HCEC 1CT (cell line): ENCODE results near the gene PPP1R36.
A peak's percentile ranks its signal among the peaks of the same experiment; 100 is the strongest.
"Not testable (repeated sequence)": the region's sequence is repeated elsewhere in the genome, so short reads cannot be mapped to it uniquely, and the experiment has no call there.

Experiments
- DNase-seq: peaks from one replicate; pipeline ENCODE4 v3.0.0-alpha.2; 2017

The PPP1R36 gene

DNA sequence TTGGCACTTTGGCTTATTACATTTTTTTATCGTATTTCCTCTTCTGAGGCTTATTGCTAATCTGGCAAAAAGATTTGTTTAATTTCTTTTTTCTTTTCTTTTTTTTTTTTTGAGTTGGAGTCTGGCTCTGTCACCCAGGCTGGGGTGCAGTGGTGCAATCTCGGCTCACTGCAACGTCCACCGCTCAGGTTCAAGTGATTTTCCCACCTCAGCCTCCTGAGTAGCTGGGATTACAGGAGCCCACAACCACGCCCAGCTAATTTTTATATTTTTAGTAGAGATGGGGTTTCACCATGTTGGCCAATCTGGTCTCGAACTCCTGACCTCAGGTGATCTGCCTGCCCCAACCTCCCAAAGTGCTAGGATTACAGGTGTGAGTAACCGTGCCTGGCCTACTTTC, 19.9 kb downstream of the PPP1R36 start:
- not testable (repeated sequence) for DNase-seq

DNA sequence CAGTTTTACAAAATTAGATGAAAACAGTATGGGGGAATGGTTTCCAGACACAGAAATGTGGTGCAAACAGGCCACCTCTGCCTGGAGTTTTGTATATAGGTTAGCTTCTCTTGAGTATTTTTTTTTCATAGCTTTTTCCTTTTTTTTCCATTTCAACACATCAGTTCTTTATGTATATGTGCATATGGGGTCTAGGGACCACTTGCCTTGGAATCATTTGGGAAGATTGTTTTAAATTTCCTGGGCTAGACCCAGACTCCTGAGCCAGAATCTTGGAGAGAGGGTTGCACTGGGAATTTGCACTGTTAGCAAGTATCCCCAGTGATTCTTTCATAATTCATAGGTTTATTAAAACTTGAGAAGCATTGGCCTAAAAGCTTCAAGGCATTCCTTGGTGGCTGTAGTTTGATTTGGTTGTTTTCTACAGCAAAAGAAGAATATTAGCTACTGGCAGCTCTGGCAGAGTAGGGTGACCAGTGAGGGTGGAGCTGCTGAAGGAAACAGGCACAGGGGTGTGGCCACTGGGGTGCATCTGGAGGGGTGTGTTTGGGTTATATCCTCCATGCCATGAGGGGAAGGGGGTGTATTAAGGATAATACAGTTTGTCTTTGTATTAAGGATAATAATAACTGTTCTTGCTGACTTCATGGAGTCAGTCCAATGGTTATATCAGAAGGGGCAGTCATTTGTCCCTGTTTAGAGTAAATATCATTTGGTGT, 22.8 kb downstream of the PPP1R36 start:
- no peak for DNase-seq

GRCh38 chr14:64573109-64573508, 23.3 kb downstream of the PPP1R36 start:
- DNase-seq = no peak

DNA sequence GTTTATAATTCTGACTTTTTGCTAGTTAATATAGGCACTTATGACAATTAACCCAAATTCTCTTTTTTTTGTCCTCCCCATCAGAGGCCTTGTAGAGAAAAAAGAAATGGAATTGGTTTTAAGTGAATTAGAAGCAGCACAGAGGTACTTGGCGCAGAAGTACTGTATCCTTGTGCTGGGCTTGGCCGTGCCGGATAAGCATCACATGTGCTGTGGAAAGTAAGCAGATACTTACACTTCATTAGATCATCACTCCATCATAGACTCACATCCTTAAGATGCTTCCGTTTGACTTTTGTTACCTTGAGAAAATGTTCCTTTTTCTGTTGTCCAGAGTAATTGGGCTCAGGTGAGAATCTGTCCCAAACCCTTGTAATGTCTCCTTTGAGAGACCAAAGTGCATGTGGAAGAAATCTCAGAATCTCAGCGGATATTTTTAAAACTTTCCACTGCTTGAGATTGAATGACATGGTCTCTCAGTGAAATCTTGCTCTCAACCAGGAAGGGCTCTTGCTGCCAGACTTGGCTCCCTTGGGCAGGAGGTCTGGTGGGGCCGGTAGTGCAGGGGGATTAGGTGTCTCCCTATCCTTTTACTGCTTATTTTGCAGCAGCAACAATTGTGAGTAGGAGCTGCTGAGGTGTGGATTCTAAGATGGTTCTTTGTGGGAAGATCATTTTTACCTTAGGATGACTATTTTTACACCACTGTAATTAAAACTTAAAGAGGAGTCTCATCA, 24.8 kb downstream of the PPP1R36 start:
- DNase-seq = no peak

- no peak for DNase-seq
Measured at GRCh38 chr14:64577211-64577610, 27.4 kb downstream of the PPP1R36 start.

DNA sequence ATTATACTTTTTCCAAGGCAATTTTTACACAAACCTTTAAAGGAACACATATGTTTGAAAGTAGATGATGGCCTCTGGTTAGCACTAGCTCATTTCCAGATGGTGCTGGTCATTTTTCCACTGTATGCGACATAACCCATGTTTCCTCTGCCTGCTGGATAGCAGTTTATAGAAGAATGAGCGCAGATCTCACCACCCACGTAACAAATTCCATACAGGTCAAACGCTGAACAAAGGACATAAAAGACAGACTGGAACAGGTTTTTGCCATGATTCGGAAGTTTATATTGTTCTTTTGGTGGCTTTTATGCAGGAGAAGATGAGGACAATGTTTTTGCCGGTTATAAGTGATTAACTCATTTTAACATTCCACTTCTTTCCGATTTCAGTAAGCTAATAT, 30.7 kb downstream of the PPP1R36 start:
- no peak for DNase-seq

- no peak for DNase-seq
Measured at GRCh38 chr14:64581363-64581762, 31.6 kb downstream of the PPP1R36 start.

GRCh38 chr14:64581817-64582216, 32.1 kb downstream of the PPP1R36 start:
- no peak for DNase-seq

- no peak for DNase-seq
Measured at GRCh38 chr14:64584190-64584589, 34.4 kb downstream of the PPP1R36 start.

DNA sequence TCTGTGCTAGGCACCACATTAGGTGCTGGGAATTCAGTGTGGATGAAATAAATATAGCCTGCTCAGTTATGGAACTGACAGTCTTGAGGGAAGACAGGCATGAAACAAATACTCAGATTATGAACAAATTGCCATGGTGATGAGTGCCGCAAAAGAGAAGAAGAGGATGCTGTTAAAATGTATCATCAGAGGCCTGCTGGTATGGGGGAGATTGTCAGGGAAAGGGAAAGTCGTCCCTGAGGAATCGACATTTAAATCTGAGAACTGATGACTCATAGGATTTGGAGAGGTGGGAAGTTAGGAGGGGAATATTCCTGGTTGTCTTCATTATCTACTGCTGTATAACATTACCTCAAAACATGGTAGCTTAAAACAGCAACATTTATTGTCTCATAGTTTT, 42.0 kb downstream of the PPP1R36 start:
- no peak for DNase-seq

GRCh38 chr14:64594438-64594837, 44.7 kb downstream of the PPP1R36 start:
- DNase-seq = no peak

DNA sequence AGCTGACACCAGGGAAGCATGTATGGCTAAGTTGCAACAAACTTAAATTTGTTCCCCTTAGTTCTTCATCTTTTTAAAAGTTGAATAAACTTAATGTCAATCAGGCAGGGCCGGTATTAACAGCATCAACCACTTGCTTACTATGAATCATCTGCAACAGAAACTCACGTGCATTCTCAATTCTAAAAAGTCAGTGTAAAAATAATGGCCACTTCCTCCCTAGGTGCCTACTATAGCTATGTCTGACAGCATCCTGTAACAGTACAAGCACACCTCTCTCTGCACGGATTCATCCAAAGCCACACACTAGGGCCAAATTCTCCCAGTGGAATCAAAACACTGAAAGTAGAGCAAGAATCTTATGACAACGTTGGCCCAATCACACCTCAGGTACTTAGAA, 48.6 kb downstream of the PPP1R36 start:
- no peak for DNase-seq

- no peak for DNase-seq
Measured at GRCh38 chr14:64601571-64601970, 51.8 kb downstream of the PPP1R36 start.

- no peak for DNase-seq
Measured at GRCh38 chr14:64602826-64603225, 53.1 kb downstream of the PPP1R36 start.

DNA sequence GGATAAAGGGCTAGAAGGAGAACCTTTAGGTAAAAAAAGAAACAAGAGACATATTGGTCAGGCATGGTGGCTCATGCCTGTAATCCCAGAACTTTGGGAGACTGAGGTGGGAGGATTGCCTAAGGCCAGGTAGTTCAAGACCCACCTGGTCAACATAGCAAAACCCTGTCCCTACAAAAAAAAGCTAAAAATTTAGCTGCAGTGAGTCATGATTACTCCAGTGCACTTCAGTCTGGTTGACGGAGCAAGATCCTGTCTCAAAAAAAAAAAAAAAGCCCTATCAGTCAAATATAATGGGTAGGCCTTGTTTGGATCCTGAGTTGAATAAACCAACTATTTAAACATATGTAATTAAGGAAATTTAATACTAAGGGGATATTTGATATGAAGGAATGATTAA, 54.2 kb downstream of the PPP1R36 start:
- no peak for DNase-seq

- DNase-seq = no peak
Measured at GRCh38 chr14:64604881-64605280, 55.1 kb downstream of the PPP1R36 start.

- DNase-seq = no peak
Measured at GRCh38 chr14:64605926-64606685, 56.3 kb downstream of the PPP1R36 start.

- DNase-seq = no peak
Measured at GRCh38 chr14:64610049-64610746, 60.4 kb downstream of the PPP1R36 start.

DNA sequence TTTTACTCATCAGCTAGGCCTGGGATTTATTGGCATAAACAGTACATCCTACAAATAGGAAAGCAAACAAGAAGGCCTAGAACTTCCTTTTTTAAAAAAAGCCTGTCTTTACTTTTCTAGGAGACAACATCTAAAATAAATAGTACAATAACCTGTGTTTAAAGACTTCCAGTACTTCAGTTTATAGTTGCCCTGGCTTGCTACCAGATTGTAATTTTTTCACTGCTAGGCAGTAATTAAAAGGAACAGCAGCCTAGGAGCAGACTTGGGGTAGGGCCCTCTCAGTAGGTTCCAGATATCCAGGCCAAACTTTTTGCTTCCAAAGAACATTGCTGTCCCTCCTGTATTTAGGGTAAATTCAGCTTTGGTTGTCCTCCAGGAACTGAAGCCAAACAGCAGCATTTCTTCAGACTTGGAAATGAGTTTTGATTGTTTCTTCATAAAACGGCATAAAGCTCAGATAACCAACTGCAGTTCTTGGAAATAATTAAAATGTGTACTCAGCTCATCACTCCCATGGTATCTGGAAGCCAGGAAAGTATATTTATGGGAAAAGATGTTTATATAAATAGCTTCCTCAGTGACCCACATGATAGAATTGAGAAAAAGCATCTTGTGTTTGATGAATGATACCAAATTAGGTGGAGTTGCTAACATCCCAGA, 61.7 kb downstream of the PPP1R36 start:
- DNase-seq = peak; percentile 61

DNA sequence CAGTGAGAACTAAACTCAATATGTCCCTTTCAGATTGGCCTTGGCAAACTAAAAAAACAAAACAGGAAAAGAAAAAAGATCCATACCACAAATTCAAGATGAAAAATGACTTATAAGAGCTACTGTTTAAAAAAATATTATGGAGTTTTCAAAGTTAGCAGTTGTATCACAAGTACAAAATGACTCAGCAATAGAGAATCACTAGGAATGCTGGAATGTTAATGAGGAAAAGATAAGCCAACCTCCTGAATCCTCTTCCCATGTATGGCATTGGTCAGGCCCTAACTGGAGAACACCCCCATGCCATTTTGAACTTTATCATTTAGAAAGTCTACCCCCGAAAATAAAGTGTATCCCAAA, 62.2 kb downstream of the PPP1R36 start:
- DNase-seq = peak; percentile 88

DNA sequence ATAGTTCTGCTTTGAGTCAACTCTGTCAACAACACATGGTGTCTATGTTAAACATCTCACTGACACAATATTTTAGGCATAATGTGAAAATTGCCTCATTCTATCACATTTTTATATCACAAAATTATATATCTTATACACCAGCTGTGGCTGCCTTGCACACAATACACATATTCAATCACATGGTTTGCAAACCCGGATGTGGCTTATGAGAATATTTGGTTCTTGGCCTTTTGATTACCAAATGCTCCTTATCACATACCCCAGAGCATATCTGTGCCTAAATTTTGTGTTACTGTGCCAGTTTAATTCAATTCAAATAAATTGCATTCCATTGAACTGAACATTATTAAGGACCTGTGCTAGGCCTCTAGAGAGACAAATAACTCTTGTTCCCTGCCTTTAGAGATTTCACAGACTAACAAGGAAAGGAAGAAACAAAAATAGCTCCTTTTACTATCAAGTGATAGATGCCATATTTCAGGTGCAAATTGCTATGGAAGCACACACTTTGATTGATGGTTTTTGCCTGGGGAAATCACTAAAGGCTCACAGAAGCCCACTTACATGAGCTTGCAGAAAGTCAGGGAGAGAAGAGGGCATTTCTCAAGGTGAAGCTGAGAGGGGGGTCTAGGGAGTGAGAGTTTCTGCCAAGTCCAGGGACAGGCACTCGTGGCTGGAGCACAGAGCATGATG, 63.4 kb downstream of the PPP1R36 start:
- DNase-seq = peak; percentile 26

DNA sequence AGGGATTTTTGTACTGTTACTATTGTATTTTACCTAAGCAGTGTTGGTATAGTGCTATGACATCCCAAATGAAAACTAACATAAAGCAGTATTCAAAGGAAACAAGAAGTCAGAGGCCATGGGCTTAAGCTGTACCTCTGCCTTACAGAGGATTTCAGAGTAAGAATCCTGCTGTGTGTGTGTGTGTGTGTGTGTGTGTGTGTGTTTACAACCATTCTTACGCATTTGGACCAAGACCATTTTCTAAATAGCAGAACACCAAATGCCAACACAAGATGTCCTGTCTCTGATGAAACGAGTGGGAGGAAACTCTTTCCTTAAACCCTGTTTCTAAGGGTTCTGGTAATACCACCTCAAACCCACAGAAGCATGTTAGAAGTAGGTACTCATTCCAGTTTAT, 64.4 kb downstream of the PPP1R36 start:
- no peak for DNase-seq
